OCI-LY7 (cell line): ENCODE results near the gene RREB1. TPM values are rescaled to one million over a fixed set of nuclear protein-coding genes. Genes with fewer than 3 reads are reported as not detected.

Source experiments
- BruUV-seq: library from RNA; stranded (reverse); fragments of 400-500 nt; replicated peaks from 2 replicates; lab custom pipeline; 2021; lab: Mats Ljungman, UMichigan
- CTCF ChIA-PET: fragments of 300-600 bp; sonication (Branson Sonifier 250); formaldehyde crosslinking; loops from one replicate; lab custom pipeline; 2022; ENCODE audit warnings: antibody characterized with exemption; ENCODE audit not compliant: unreplicated experiment; lab: Charles Lee
- POLR2A ChIA-PET: fragments of 300-600 bp; sonication (Branson Sonifier 250); formaldehyde crosslinking; loops from one replicate; lab custom pipeline; 2022; ENCODE audit warnings: antibody characterized with exemption; lab: Charles Lee
- DNase-seq: peaks from one replicate; pipeline ENCODE4 v3.0.0-alpha.2; 2015; ENCODE audit warnings: low spot score
- H2AFZ ChIP-seq: fragments of 200-600 bp; sonication (generic), shearing (Covaris generic); 2 replicates; pipeline ENCODE4 v1.6.1; 2014; ENCODE audit warnings: mild to moderate bottlenecking, antibody characterized with exemption, low read length, moderate library complexity
- H3K27ac ChIP-seq: fragments of 200-600 bp; sonication (generic); 2 replicates; pipeline ENCODE4 v1.5.1; 2014; ENCODE audit warnings: mixed run types, low read depth, mild to moderate bottlenecking, moderate library complexity, low read length, inconsistent platforms; ENCODE audit not compliant: poor library complexity, severe bottlenecking
- H3K36me3 ChIP-seq: fragments of 200-600 bp; sonication (generic); 2 replicates; pipeline ENCODE4 v1.6.1; 2014; ENCODE audit warnings: mild to moderate bottlenecking, antibody characterized with exemption, low read length, moderate library complexity, mixed read lengths; ENCODE audit not compliant: insufficient read depth
- H3K4me1 ChIP-seq: fragments of 200-600 bp; sonication (generic); 2 replicates; pipeline ENCODE4 v1.5.1; 2014; ENCODE audit warnings: mild to moderate bottlenecking, low read length; ENCODE audit not compliant: insufficient read depth, poor library complexity, severe bottlenecking
- H3K4me2 ChIP-seq: fragments of 200-600 bp; sonication (generic); 2 replicates; pipeline ENCODE4 v1.6.1; 2014; ENCODE audit warnings: mild to moderate bottlenecking, low read length
- H3K4me3 ChIP-seq: fragments of 200-600 bp; sonication (generic); 2 replicates; pipeline ENCODE4 v1.5.1; 2014; ENCODE audit warnings: mild to moderate bottlenecking, low read depth, low read length; ENCODE audit not compliant: poor library complexity, severe bottlenecking
- H3K79me2 ChIP-seq: fragments of 200-600 bp; sonication (generic); 2 replicates; pipeline ENCODE4 v1.6.1; 2016; ENCODE audit warnings: low read depth, mild to moderate bottlenecking, low read length, moderate library complexity, mixed read lengths; ENCODE audit not compliant: insufficient read depth
- H3K9me2 ChIP-seq: fragments of 200-600 bp; sonication (generic); 2 replicates; pipeline ENCODE4 v1.6.1; 2016; ENCODE audit warnings: mild to moderate bottlenecking, low read length, mixed read lengths; ENCODE audit not compliant: insufficient read depth
- H3K9me3 ChIP-seq: fragments of 200-600 bp; sonication (generic); 2 replicates; pipeline ENCODE4 v1.6.1; 2014; ENCODE audit warnings: mild to moderate bottlenecking, mixed run types, low read length, mixed read lengths
- H4K20me1 ChIP-seq: fragments of 200-600 bp; sonication (generic); 2 replicates; pipeline ENCODE4 v1.6.1; 2014; ENCODE audit warnings: mild to moderate bottlenecking, antibody characterized with exemption, low read length, moderate library complexity, mixed read lengths; ENCODE audit not compliant: insufficient read depth
- CTCF ChIP-seq: fragments of 200-600 bp; sonication (generic); conservative IDR thresholded peaks from 2 replicates; pipeline ENCODE4 v1.5.1; 2014; ENCODE audit warnings: mild to moderate bottlenecking, antibody characterized with exemption, low read length, moderate library complexity, mixed read lengths
- EZH2phosphoT487 ChIP-seq: fragments of 200-600 bp; sonication (generic); IDR thresholded peaks from 2 replicates; pipeline ENCODE4 v1.6.1; 2018; ENCODE audit warnings: low read depth, borderline replicate concordance, mild to moderate bottlenecking, mixed run types, antibody characterized with exemption, low read length, moderate library complexity, mixed read lengths
- intact Hi-C: fragments of 100-400 bp; cut with micrococcal nuclease; formaldehyde crosslinking; loops from one replicate; pipeline ENCODE4 v1.10.0; 2022; ENCODE audit not compliant: unreplicated experiment
- total RNA-seq, 2 experiments: library from RNA; depleted of rRNA in 1 of 2; stranded (reverse); fragments of >200 nt in 1 of 2; shearing (Covaris generic) in 1 of 2; gene quantifications; 2 replicates each; pipeline ENCODE4 v1.2.3, GENCODE V29; 2014 to 2022

The RREB1 gene
- total RNA-seq, 2 experiments from 2014 or later: 4.4 to 7.1 TPM

GRCh38 chr6:7230956-7231713 lies 123.4 kb downstream of the RREB1 start:
- H3K4me2 ChIP-seq: no peak overlapping the region
- no peaks in the 10 kb centered on the region for H3K9me3 ChIP-seq
- no peaks in the 10 kb centered on the region for H4K20me1 ChIP-seq
- ChIA-PET CTCF (no interaction called here), POLR2A (no interaction called here)
- H3K4me3 ChIP-seq: no peak overlapping the region
- intact Hi-C loops: no loop called here
- no peaks in the 10 kb centered on the region for H3K79me2 ChIP-seq
- DNase-seq: no peak
- no peaks in the 10 kb centered on the region for H3K36me3 ChIP-seq
- no TSS peak for BruUV-seq
- H3K9me2 ChIP-seq: no peaks in the 10 kb centered on the region
- H3K27ac ChIP-seq: no peak overlapping the region
- H2AFZ ChIP-seq: no peak overlapping the region
- TF ChIP-seq CTCF (no peak), EZH2phosphoT487 (no peak)
- H3K4me1 ChIP-seq: peaks cover 2% of the 10 kb centered on the region

GRCh38 chr6:7232351-7232750 lies 124.6 kb downstream of the RREB1 start:
- BruUV-seq: no TSS peak
- CTCF ChIA-PET: no interaction called here

More at GRCh38 chr6:7232351-7232750, 124.6 kb downstream of the RREB1 start:
- Histone ChIP-seq H3K36me3 (no peaks in the 10 kb centered on the region), H3K4me2 (no peak overlapping the region), H3K9me3 (no peaks in the 10 kb centered on the region), H3K27ac (no peak overlapping the region), H3K4me3 (no peak overlapping the region), H3K79me2 (no peaks in the 10 kb centered on the region), H3K4me1 (peaks cover 10% of the 10 kb centered on the region), H3K9me2 (no peaks in the 10 kb centered on the region), H4K20me1 (no peaks in the 10 kb centered on the region), H2AFZ (no peak overlapping the region)
- POLR2A ChIA-PET: no interaction called here
- no peak for DNase-seq
- intact Hi-C loops: no loop called here
- TF ChIP-seq EZH2phosphoT487: no peak
- TF ChIP-seq CTCF: no peak
